Stimulated activated CD4-positive, alpha-beta T cell treated with anti-CD3 and anti-CD28 coated beads, Interleukin-2, amount 100 ng/mL, for 4 hours (primary cell): ENCODE results near the gene PFDN5.

Source experiments
- DNase-seq: peaks from one replicate; pipeline ENCODE4 v3.0.0-alpha.2; 2020; ENCODE audit warnings: low read depth

PFDN5 gene

DNA sequence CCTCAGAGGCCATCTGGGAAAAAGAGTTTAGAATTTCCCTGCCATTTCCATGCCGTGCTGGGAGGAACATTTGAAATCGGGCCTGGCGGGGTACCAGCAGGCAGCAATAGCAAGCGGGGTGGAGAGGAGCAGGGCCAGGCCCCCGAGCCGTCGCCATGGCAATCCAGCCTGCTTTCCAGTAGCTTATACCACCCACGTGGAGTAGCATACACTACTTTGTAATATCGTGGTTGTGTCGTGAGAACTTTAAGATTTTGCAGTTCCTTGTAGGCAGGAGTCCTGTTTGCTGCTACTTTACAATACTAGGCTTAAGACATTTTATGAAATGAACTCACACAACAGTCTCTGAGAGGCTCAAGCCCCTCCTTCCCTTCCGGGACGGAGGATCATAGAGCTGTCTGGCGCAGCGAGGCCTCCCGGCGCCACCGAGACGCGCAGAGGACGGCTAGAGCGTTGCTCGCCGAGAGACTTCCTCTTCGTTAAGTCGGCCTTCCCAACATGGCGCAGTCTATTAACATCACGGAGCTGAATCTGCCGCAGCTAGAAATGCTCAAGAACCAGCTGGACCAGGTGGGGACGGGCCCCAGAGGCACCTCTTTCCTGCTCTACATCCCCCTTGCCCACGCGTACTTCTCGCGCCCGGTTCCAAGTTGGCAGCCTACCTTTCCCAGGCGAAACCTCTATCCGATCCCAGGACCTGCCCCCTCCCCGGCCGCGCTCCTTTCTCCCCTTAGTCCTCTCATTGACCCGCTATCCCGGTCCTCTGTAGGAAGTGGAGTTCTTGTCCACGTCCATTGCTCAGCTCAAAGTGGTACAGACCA, at the start of gene PFDN5:
PFDN5 (plus strand) TSS at position 473 of the 821 bp plus-strand sequence; CDS start at position 499, 26 bp downstream.
- DNase-seq = peak; percentile 83

DNA sequence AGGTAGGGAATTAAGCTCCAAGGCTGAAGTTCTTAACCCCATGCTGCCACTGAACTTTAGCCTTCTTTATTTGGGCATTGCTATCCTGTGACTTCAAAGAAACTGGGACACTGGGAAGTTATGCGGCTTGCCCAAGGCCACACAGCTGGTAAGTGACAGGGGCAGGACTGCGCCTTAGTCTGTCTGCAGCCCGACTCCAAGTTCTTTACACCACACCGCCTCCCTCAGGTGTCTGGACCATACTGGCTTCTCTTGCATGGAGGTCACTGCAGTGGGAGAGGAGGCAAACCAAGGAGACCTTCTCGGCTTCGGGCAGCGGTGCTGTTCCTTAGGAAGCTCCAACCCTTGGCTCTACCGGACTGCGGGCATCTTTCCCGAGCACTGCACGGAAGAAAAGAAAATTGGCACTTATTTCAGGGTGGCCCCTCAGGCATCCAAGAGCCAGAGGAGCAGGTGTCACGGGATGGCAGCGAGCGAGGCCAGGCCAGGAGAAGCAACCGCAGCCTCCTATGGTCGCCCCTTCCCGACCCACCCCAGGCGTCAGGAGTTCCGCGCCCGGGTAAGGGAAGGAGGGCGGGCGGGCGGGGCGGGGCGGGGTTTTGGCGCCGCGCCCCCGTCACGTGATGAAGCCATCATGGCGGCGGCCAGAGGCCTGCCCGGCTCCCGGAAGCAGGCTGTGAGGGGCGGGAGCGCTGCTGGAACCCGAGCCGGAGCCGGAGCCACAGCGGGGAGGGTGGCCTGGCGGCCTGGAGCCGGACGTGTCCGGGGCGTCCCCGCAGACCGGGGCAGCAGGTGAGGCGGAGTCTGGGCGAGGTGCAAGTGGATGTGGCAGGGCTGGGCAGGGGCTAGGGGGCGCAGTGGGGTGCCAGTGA, 43.6 kb upstream of the PFDN5 start:
- DNase-seq = peak; percentile 50

DNA sequence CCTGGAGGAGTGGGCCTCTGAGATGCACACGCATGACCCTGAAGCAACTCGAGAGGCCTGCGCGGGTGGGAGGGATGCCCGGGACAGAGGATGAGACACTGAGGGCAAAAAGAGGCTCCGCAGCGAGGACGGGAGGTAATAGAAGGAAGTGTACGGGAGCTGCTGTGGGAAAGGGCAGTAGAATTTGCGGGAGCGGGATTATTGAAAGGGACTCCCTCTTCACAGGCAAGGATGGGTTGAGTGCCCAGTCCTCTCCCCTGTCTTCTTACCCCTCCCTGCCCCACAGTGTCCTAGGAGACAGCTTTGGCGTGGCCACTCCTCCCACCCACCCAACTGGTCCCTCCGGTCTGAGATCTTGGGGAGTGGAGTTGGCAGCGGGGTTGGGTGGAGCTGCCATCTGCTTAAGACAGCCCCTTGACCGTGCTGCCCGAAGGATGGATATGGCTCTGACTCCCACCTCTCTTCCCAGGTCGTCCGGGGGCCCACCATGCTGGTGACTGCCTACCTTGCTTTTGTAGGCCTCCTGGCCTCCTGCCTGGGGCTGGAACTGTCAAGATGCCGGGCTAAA, 42.9 kb upstream of the PFDN5 start:
- no peak for DNase-seq

DNA sequence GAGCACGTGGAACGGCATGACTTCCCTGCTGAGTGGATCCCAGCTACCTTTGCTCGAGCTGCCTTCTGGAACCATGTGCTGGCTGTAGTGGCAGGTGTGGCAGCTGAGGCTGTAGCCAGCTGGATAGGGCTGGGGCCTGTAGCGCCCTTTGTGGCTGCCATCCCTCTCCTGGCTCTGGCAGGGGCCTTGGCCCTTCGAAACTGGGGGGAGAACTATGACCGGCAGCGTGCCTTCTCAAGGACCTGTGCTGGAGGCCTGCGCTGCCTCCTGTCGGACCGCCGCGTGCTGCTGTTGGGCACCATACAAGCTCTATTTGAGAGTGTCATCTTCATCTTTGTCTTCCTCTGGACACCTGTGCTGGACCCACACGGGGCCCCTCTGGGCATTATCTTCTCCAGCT, 42.0 kb upstream of the PFDN5 start:
- DNase-seq = no peak

DNA sequence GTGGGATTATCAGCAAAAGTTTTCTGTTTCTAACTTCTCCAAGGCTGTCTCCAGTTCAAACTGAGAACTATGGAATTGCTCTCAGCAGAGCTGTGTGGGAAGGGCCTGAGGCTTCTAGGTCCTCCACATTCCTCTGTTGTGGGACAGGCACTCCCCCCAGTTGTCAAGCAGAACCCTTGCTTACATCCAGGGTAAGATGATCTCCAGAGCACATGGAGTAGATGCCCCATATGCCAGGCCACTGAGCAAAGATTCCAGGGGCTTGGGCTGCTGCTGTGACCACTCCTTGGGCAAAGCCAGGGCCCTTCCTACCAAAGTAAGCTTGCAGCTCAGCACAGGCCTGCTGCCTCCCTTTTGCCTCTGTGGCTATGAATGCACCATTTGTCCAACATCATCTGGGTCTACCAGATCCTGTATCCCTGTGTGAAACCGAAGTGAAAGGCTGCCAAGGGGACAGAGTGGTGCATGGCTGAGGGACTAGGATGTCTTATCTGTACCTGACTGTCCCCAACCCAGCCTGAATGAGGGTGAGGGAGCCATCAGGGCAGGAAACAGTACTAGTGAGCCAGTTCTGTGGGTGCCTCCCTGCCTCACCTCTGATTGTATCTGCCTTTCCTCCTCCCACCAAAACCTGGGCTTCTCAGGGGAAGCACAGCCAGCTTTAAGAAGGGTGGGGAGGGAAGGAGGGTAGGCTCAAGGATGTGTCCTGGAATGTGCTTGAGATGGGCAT, 40.4 kb upstream of the PFDN5 start:
- no peak for DNase-seq

DNA sequence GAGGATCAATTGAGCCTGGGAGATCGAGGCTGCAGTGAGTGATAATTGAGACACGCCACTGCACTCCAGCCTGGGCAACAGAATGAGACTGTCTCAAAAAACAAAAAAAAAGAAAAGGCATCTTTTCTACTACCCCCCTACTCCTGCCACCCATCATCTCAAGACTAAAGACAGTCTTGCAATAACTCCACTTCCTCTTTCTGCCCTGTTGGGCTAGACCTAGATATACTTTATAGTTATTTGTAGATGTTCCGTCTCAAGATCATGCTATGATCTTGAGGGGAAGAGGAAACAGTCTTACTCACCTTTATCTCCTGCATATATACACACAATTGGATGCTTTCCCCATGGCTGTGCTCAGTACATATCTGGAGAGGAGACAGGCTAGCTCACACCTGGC, 39.3 kb upstream of the PFDN5 start:
- no peak for DNase-seq

DNA sequence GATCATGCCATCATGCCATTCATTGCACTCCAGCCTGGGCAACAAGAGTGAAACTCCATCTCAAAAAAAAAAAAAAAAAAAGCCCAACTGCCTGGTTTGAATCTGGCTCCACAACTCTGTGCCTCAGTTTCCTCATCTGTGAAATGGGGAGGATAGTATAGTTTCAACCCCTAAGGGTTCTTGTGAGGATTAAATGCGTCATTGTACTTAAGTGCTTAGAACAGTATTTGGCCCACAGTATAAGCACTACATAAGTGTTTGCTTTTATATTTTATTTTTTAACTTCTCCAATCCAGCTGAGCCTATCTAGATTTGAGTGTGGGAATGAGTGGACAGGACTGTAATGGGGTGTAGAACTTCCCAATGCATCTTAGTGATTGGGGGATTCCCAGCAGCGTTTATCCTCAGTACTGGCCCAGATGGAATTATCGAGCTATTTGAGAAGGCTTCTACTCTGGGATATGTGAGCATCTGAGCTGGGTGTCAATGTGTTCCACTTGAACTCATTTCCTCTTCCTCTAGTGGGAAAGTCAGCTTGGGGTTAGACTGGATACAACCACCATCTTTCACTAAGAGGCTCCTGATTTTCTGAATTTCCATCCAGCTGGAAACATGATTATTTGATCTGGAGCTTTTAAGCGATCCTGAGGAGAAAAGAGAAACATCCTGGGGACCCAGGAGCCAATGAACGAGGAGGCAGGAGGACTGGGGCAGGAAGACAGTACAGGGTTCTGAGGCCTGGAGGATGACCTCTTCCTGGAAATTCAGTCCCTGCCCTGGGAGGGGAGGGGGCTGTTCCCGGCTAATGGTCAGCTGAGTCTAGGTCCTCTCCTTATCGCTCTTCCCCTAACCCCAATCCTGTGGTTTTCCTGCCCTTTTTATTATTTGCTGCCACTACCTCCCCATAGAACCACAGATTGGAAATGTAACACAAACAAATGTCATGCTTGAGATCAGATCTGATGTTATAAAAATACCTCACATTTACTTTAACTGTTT, 36.5 kb upstream of the PFDN5 start:
- no peak for DNase-seq

DNA sequence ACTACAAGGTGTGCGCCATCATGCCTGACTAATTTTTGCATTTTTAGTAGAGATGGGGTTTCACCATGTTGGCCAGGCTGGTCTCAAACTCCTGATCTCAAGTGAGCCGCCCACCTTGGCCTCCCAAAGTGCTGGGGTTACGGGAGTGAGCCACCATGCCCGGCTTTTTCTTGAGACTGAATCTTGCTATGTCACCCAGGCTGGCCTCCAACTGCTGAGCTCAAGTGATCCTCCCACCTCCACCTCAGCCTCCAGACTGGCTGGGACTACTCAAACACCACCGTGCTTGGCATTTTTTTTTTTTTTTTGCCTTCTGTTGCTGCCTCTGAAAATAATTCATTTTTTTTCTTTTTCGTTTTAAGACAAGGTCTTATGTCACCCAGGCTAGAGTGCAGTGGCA, 35.5 kb upstream of the PFDN5 start:
- no peak for DNase-seq

DNA sequence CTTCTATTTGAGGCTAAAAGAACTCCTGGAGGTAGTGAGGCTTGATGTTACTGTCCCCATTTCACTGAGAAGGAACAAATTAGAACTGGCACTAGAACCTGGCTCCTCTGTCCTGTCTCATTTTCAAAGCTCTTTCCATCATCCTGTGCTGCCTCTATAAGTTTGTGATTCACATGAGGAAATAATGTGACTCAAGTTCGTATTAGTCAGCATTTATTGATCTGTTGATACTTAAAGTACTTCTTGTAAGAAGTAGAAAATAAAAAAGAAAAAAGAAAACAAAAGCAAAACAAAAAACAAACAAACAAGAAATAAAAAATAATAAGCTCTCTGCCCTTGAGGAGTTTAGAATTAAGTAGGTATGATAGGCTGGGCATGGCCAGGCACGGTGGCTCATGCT, 29.6 kb upstream of the PFDN5 start:
- DNase-seq = no peak

DNA sequence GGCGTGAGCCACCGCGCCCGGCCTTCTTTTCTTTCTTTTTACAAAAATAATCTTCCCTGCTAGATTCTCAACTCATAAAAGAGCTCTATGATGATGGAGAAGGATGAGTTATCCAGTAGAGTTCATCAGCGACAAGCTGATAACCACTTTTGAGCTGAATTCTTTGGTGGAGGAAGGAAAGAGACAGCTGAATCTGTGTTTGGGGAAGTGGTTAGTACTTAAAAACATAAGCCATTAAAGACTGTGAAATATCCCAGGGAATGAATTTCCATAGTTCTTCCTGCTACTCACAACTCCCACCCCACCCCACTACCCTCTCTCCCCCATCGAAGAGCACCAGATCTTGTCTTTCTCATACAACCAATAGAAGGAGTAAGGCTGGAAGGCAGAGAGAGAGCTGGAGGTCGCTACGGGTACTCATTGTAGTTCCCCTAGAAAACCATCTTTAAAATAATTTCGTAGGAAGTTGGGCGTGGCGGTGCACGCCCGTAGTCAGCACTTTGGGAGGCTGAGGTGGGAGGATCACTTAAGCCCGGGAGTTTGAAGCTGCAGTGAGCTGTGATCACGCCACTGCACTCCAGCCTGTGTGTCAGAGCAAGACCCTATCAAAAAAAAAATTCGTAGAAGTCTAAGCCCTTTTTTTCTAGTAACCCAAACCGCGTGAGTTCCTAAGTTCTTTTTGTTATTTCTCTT, 27.9 kb upstream of the PFDN5 start:
- peak; percentile 18 for DNase-seq

DNA sequence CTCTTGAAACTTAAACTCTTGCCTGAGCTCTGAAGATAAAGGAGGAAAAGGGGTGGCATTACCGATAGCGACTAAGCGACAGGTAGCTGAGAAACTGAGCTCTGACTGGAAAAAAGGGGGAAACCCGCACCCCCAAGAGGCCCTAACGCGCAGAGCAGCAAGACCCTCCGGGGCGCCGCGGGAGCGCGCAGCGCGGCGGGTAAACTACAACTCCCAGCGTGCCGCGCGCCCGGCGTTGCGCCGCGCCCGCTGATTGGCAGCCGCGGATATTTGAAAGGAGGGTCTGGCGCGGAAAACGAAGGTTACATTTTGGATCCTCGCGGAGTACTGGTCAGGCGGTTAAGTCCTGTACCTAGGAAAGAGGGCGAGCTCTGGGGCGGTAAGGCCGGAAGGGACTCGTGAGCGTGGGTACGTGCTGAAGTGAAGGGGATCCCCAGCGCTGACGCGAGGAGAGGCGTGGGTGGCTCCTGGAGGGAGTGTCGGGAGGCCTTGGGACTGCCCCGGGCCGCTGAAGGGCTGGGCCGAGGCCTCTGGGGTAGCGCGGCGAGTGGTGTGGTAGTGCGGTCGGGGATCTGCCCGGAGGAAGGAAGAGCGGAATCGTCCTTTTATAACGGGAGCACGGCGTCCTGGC, 27.2 kb upstream of the PFDN5 start, which contains the start of gene ESPL1:
ESPL1 (plus strand) TSS at position 301 of the 631 bp plus-strand sequence. CDS start 468 bp downstream, outside the sequence.
- DNase-seq = peak; percentile 74

DNA sequence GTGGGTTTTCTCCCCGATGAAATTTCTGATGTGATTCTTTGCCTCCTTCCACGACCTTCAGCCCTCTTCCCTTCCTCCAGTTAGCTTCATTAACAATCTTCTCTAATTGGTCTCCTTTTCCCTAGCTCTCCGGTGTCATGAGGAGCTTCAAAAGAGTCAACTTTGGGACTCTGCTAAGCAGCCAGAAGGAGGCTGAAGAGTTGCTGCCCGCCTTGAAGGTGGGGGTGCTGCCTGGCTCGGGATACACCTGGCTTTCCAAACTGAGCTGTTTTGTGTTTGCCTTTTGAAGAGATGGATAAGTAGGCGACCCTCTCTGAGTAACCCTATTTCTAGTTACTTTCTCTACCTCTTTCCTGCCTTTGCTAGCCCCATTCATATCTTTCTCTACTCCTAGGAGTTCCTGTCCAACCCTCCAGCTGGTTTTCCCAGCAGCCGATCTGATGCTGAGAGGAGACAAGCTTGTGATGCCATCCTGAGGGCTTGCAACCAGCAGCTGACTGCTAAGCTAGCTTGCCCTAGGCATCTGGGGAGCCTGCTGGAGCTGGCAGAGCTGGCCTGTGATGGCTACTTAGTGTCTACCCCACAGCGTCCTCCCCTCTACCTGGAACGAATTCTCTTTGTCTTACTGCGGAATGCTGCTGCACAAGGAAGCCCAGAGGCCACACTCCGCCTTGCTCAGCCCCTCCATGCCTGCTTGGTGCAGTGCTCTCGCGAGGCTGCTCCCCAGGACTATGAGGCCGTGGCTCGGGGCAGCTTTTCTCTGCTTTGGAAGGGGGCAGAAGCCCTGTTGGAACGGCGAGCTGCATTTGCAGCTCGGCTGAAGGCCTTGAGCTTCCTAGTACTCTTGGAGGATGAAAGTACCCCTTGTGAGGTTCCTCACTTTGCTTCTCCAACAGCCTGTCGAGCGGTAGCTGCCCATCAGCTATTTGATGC, 26.4 kb upstream of the PFDN5 start:
- DNase-seq = no peak

DNA sequence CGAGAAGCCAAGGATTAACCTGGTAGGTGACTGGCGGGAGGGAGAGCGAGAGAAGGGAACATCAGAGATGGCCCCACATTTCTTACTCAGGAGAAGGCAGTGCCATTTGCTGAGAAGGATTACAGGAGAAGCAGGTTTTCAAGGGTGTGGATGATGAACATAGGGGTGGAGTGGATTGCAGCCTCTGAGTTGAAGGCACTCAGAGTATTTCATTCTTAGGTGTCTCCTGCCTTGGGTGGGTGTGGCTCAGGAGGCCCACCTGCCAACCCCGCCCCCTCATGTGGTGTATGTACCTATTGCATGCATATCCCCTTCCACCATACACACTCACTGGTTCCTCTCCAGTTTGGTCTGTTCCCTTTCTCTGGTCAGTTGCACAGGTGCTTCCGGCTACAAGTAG, 20.9 kb upstream of the PFDN5 start:
- no peak for DNase-seq

DNA sequence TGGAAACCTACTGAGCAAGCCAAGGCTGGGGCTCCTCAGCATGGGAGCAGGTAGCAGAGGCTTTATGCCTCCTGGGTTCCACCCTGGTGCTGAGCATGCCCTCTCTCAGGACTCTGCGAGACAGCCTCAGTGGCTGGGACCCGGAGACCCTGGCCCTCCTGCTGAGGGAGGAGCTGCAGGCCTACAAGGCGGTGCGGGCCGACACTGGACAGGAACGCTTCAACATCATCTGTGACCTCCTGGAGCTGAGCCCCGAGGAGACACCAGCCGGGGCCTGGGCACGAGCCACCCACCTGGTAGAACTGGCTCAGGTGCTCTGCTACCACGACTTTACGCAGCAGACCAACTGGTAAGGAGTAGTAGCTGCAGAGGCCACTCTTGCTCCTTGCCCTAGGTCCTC, 18.8 kb upstream of the PFDN5 start:
- DNase-seq = no peak

DNA sequence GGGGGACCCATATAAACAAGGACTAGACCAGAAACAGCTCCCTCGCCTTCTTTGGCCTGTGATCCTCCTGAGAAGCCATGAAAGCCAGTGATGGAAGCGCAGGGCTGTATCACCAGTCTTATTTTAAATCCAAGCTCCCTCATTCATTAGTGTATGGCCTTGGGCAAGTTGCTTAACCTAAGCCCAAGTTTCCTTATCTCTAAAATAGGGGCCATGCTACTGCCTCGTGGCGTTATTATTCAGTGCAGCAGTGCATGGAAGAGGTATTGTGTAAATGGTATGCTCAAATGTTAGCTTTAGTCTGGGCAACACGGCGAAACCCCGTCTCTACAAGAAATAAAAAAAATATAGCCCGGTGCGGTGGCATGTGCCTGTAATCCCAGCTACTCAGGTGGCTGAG, 17.4 kb upstream of the PFDN5 start:
- no peak for DNase-seq

DNA sequence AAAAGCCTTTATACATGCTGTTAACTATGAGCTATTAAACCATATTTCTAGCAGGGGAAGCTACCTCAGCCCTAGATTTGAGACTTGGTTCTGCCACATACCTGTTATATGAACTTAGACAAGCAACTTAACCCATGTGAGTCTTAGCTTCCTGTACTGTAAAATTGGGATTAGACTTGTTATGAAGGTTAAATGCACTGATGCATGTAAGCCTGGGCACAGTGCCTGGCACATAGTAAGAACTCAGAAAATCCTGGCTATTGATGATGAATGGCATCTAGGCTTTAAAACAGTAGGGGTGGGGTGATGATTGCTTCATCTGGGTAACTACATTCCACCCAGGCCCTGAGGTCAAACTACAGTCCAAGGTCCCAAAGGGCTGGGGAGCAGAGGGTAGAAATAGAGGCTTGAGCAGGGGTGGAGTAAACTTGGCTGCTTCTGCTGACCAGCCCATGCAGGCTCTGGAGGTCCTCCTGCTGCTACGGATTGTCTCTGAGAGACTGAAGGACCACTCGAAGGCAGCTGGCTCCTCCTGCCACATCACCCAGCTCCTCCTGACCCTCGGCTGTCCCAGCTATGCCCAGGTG, 16.0 kb upstream of the PFDN5 start:
- DNase-seq = no peak

DNA sequence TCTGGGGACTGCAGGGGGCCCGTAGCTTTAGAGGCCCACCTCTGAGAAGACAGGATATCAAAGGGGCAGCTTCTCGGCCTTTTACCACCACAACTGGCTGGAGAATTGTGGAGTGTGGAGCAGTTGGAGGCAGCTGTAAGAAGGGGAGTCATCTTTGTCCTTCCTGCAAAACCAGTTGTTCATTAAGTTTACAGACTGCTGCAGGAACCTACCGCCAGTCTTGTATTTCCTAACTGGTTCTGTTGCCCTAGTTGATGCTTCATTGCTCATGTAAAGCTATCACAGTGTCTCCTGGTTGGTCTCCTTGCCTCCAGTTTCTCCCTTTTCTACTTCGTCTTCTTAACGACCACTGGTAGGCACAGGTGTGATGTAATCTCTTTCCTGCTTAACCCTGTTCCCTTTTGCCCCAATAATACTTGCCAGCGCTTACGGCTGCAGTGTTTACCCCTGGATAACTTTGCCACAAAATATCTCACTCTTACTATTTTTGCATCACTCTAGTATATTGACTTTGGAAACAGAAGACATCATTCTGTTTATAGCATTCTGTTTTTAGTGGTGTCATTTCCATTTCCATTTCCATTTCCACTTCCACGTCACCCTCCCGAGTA, 15.3 kb upstream of the PFDN5 start:
- no peak for DNase-seq

DNA sequence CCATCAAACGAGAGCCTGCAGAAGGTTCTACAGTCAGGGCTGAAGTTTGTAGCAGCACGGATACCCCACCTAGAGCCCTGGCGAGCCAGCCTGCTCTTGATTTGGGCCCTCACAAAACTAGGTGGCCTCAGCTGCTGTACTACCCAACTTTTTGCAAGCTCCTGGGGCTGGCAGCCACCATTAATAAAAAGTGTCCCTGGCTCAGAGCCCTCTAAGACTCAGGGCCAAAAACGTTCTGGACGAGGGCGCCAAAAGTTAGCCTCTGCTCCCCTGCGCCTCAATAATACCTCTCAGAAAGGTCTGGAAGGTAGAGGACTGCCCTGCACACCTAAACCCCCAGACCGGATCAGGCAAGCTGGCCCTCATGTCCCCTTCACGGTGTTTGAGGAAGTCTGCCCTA, 8.9 kb upstream of the PFDN5 start:
- DNase-seq = no peak
